BJ (cell line): ENCODE measurements around the gene HSD11B1. TPM values are rescaled to one million over a fixed set of nuclear protein-coding genes. Genes with fewer than 3 reads are reported as not detected.

Experiments
- CTCF ChIA-PET: fragments of 350-600 bp; formaldehyde crosslinking; extraction: SDS; loops from one replicate; lab custom pipeline; 2021; ENCODE audit warnings: antibody characterized with exemption, inconsistent platforms; lab: Yijun Ruan, JAX
- POLR2A ChIA-PET: fragments of 300-600 bp; sonication (Branson Sonifier 250); formaldehyde crosslinking; extraction: SDS; loops from one replicate; lab custom pipeline; 2021; ENCODE audit warnings: antibody characterized with exemption; lab: Charles Lee
- DNase-seq: peaks from one replicate; pipeline ENCODE4 v3.0.0-alpha.2; 2011; ENCODE audit warnings: low read depth
- H3K27me3 ChIP-seq: 2 replicates; pipeline ENCODE4 v1.6.0; 2011; ENCODE audit warnings: low read length; ENCODE audit not compliant: control insufficient read depth, insufficient read depth
- H3K36me3 ChIP-seq: 2 replicates; pipeline ENCODE4 v1.5.1; 2011; ENCODE audit warnings: low read length; ENCODE audit not compliant: control insufficient read depth, insufficient read depth
- H3K4me3 ChIP-seq: 2 replicates; pipeline ENCODE4 v1.5.1; 2011; ENCODE audit warnings: low read depth, mild to moderate bottlenecking, control low read depth, low read length
- polyA plus RNA-seq: library from polyadenylated mRNA; depleted of rRNA; stranded (reverse); fragments of >200 nt; gene quantifications from 2 replicates; pipeline ENCODE4 v1.2.3, GENCODE V29; 2011
- TF ChIP-seq, protein P1 (sequence below): IDR thresholded peaks from 2 replicates; pipeline ENCODE4 v1.5.1; 2011; ENCODE audit warnings: low read depth, mild to moderate bottlenecking, control low read depth, inconsistent platforms, low read length, moderate library complexity; ENCODE audit not compliant: insufficient read depth

The HSD11B1 gene
- polyA plus RNA-seq, 1 experiment, result 0.15 TPM

DNA sequence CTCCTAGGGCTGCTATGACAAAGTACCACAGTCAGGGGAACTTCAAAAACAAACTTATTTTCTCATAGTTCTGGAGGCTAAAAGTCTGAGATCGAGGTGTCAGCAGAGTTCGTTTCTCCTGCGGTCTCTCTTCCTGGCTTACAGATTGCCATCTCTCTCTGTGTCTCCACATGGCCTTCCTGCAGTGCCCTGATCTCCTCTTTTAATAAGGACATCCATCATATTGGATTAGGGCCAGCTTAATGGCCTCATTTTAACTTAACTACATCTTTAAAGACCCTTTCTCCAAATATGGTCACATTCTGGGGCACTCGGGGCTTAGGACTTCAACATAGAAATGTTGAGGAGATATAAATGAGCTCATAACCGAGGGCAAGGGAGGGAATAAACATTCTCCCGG is 67.5 kb downstream of the HSD11B1 start:
- Histone ChIP-seq H3K4me3 (no peak overlapping the region), H3K36me3 (no peaks in the 10 kb centered on the region), H3K27me3 (no peaks in the 10 kb centered on the region)
- TF ChIP-seq, protein P1, sequence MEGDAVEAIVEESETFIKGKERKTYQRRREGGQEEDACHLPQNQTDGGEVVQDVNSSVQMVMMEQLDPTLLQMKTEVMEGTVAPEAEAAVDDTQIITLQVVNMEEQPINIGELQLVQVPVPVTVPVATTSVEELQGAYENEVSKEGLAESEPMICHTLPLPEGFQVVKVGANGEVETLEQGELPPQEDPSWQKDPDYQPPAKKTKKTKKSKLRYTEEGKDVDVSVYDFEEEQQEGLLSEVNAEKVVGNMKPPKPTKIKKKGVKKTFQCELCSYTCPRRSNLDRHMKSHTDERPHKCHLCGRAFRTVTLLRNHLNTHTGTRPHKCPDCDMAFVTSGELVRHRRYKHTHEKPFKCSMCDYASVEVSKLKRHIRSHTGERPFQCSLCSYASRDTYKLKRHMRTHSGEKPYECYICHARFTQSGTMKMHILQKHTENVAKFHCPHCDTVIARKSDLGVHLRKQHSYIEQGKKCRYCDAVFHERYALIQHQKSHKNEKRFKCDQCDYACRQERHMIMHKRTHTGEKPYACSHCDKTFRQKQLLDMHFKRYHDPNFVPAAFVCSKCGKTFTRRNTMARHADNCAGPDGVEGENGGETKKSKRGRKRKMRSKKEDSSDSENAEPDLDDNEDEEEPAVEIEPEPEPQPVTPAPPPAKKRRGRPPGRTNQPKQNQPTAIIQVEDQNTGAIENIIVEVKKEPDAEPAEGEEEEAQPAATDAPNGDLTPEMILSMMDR, result no peak
- ChIA-PET POLR2A (no interaction called here), CTCF (interaction anchor here (0.6 kb wide), 1 partner anchor 334 kb away, joined by 5 read pairs; no protein-coding TSS in a partner anchor)
- no peak for DNase-seq

DNA sequence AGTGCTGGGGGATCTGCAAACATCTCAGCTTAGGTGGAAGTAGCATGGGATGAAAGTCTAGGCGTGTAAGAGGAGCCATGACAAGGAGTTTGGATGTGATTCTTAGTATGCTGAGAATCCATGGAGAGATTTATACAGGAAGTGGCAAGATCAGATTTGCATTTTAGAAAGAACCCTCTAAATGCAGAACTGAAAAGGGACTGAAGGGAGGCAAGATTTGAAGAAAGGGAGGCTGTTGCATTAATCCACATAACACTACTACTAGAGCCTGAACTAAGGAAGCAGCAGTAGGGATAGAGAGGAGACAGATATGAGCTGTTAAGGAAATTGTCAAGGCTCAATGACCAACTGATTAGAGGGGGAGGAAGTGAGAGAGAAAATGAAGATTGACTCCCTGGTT is 69.9 kb downstream of the HSD11B1 start:
- DNase-seq, result no peak
- H3K36me3 ChIP-seq, result no peaks in the 10 kb centered on the region
- POLR2A ChIA-PET, result no interaction called here
- TF ChIP-seq, protein P1, result no peak
- CTCF ChIA-PET, result interaction anchor here (1.0 to 2.5 kb wide), 3 partner anchors 8 to 27 kb away, joined by 4 to 7 read pairs (median 4); no protein-coding TSS in a partner anchor
- no peak overlapping the region for H3K4me3 ChIP-seq
- H3K27me3 ChIP-seq, result no peaks in the 10 kb centered on the region

DNA sequence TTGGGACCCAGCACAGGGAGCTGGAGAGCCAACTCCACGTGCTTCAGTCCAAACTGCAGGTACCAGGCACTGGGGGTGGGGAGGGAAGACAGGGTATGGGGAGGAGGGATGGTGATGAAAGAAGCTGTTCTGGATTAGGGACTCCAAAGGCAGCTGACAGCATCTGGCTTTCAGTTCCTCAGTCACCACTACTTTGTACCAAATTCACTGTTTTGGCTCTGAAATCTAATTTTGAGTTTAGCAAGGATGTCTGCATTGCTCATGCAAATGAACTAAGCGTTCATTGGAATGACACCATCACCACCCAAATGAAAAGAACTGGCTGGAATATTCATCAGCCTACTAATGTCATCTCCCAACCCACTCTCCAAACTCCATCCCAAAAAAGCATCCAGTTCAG is 71.0 kb downstream of the HSD11B1 start:
- H3K4me3 ChIP-seq, result no peak overlapping the region
- TF ChIP-seq, protein P1, result no peak
- no peak for DNase-seq
- no peaks in the 10 kb centered on the region for H3K36me3 ChIP-seq
- CTCF ChIA-PET, result interaction anchor here (1.1 to 2.5 kb wide), 3 partner anchors 10 to 15 kb away, joined by 3 to 7 read pairs (median 4); no protein-coding TSS in a partner anchor
- POLR2A ChIA-PET, result no interaction called here
- H3K27me3 ChIP-seq, result no peaks in the 10 kb centered on the region

DNA sequence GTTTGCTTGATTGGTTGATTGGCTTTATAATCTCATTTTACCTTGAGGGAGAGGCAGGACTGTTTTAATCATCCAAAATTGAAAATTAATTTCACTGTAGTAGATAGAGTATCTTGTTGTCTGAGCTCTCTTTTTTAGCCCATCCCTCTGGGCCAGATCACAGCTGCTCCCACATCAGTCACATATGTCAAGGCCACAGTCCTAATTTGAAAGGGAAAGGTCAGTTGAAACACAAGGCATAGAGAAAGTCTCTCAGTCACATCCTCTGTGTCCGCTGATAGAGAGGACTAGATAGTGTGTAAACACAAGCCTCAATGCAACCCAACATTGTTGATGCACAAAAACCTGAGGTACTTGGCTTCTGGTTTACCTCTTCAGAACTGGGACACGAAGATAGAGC is 72.9 kb downstream of the HSD11B1 start:
- Histone ChIP-seq H3K4me3 (no peak overlapping the region), H3K36me3 (peaks cover 2% of the 10 kb centered on the region; the same call in 1 of the 2 replicates), H3K27me3 (no peaks in the 10 kb centered on the region)
- CTCF ChIA-PET, result no interaction called here
- no peak for DNase-seq
- TF ChIP-seq, protein P1, result no peak
- POLR2A ChIA-PET, result no interaction called here

DNA sequence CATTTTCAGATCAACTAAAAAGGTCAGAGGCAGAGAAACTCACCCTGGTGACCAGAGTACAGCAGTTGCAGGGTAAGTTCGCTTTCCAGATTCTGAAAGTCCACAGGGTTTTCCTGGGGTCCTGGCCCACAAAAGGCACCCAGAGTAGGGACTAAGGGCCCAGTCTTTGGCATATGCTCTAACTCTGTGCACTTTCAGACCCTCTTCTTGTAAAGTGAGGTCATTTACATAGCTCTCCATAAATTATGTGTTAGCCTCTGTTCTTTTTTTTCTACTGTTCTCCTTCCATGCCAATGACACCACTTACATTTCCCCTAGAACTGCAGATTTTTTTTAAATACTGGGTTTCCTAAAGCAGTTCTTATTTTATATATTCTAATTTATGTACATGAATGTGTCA is 73.5 kb downstream of the HSD11B1 start:
- no peaks in the 10 kb centered on the region for H3K27me3 ChIP-seq
- peaks cover 2% of the 10 kb centered on the region; the same call in 1 of the 2 replicates for H3K36me3 ChIP-seq
- POLR2A ChIA-PET, result no interaction called here
- DNase-seq, result no peak
- CTCF ChIA-PET, result no interaction called here
- no peak overlapping the region for H3K4me3 ChIP-seq
- TF ChIP-seq, protein P1, result no peak
